ENCODE data around the gene MAP3K9.

MAP3K9 gene

GRCh38 chr14:70816525-70816924 is 7.2 kb upstream of the MAP3K9 start:
- DNase-seq, result no peak

GRCh38 chr14:70814466-70814865 is 5.2 kb upstream of the MAP3K9 start:
- no peak for DNase-seq

- no peak for DNase-seq
Measured at GRCh38 chr14:70812124-70812818, 3.0 kb upstream of the MAP3K9 start.

- no peak for DNase-seq
Measured at GRCh38 chr14:70811578-70811977, 2.3 kb upstream of the MAP3K9 start.

GRCh38 chr14:70811050-70811449 is 1.7 kb upstream of the MAP3K9 start:
- no peak for DNase-seq

GRCh38 chr14:70810621-70811020 is 1.3 kb upstream of the MAP3K9 start:
- no peak for DNase-seq

GRCh38 chr14:70808416-70809224 is 693 bp downstream of the MAP3K9 start:
- DNase-seq, result no peak

GRCh38 chr14:70807898-70808415 is 1.4 kb downstream of the MAP3K9 start:
- no peak for DNase-seq

GRCh38 chr14:70804556-70805162 is 4.7 kb downstream of the MAP3K9 start:
- no peak for DNase-seq

- DNase-seq, result no peak
Measured at GRCh38 chr14:70803321-70804310, 5.7 kb downstream of the MAP3K9 start.

- DNase-seq, result no peak
Measured at GRCh38 chr14:70802379-70802778, 6.9 kb downstream of the MAP3K9 start.

GRCh38 chr14:70801836-70802235 is 7.5 kb downstream of the MAP3K9 start:
- DNase-seq, result no peak

- no peak for DNase-seq
Measured at GRCh38 chr14:70796551-70796950, 12.8 kb downstream of the MAP3K9 start.

- no peak for DNase-seq
Measured at GRCh38 chr14:70794294-70794693, 15.0 kb downstream of the MAP3K9 start.

GRCh38 chr14:70793637-70794036 is 15.7 kb downstream of the MAP3K9 start:
- DNase-seq, result no peak

GRCh38 chr14:70792939-70793338 is 16.4 kb downstream of the MAP3K9 start:
- DNase-seq, result no peak

- DNase-seq, result no peak
Measured at GRCh38 chr14:70791971-70792370, 17.3 kb downstream of the MAP3K9 start.

GRCh38 chr14:70789961-70790360 is 19.4 kb downstream of the MAP3K9 start:
- no peak for DNase-seq

GRCh38 chr14:70789361-70789760 is 20.0 kb downstream of the MAP3K9 start:
- no peak for DNase-seq

GRCh38 chr14:70788898-70789297 is 20.4 kb downstream of the MAP3K9 start:
- no peak for DNase-seq

- DNase-seq, result no peak
Measured at GRCh38 chr14:70785556-70785955, 23.8 kb downstream of the MAP3K9 start.

GRCh38 chr14:70784886-70785285 is 24.4 kb downstream of the MAP3K9 start:
- no peak for DNase-seq

- DNase-seq, result no peak
Measured at GRCh38 chr14:70782361-70782760, 27.0 kb downstream of the MAP3K9 start.

All from SHP77 treated with DMSO at 0.1 percent for 48 hours (cell line).